Activated CD8-positive, alpha-beta memory T cell treated with anti-CD3 and anti-CD28 coated beads, Interleukin-2, amount 50 U/mL, for 1 hour (primary cell): ENCODE results near the gene PDE1C.

Source experiments
- DNase-seq: peaks from one replicate; pipeline ENCODE4 v3.0.0-alpha.2; 2020; ENCODE audit errors: extremely low read depth

Gene PDE1C

GRCh38 chr7:31775556-31775955 lies 294.7 kb downstream of the PDE1C start:
- DNase-seq: no peak

DNA sequence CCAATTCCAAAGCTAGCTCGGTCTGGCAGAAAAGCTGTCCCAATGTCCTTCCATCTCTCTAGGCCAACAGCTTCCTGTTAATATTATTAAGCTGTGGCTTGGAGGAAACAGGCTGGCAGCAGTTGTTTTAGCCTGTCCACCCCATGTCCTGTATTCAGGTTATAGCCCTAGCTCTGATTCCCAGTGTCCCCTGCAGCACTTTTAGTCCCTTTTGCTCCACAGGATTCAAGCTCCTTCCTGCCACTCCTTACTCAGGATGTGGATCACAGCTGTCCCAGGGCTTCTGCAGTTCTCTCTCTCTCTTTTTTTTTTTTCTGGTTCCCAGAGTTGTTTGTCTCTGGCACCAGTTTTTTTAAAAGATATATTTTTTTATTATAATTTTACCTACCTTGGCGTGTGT lies 298.0 kb downstream of the PDE1C start:
- DNase-seq: no peak

GRCh38 chr7:31767686-31768358 lies 302.4 kb downstream of the PDE1C start:
- no peak for DNase-seq

DNA sequence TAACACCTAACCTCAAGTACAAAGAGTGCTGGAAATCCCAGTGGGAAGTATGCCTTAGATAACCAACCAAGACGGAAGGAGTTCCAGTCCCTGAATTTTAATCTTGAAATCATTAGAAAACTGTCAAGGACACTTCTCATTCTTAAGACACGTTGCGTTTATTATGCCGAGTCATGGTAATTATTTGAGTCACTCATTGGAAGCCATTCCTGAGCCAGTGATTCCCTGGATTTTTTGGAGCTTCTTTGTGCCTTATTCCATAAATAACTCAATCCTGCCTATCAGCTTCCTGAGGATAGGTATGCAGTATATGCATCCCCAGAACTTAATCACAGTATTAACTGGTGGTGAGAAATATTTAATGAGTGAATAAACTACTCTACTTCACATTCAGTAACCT lies 305.7 kb downstream of the PDE1C start:
- DNase-seq: no peak

- no peak for DNase-seq
Observed at GRCh38 chr7:31763548-31763947, 306.7 kb downstream of the PDE1C start.

DNA sequence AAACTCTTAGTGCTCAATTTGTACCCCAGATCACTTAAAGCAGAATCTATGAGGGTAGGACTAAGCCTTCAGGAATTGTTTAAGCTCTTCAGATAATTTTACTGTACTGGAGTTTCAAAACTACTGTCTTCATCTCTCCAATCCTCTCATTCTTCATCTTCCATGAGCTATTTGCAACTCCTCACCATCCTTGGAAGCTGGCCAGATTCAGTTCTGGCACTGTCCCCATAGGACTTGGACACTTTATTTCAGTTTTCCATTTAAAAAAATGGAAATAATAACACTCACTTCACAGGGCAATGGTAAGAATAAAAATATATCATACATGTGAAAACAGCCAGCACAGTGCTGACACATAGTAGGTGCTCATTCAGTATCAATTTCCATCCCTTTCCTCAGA lies 308.6 kb downstream of the PDE1C start:
- DNase-seq: no peak

- DNase-seq: no peak
Observed at GRCh38 chr7:31758755-31759154, 311.5 kb downstream of the PDE1C start.

DNA sequence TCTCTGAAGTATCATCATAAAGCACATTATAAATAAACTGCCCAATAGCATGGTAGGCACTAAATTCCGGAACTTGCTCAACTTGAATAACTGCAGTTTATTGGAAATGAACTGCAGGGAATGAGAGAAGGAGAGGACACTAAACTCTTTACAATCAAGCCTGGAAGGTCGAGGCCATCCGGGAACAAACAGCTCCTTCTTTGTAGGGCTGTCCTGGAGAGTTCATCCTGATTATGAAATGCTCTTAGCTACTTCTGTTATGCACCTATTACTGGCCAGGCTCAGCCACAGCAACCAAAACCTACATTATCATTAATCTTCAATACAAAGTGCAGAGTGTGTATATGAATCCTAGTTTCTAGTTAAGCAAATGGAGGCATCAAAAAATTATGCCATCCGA lies 318.5 kb downstream of the PDE1C start:
- no peak for DNase-seq

DNA sequence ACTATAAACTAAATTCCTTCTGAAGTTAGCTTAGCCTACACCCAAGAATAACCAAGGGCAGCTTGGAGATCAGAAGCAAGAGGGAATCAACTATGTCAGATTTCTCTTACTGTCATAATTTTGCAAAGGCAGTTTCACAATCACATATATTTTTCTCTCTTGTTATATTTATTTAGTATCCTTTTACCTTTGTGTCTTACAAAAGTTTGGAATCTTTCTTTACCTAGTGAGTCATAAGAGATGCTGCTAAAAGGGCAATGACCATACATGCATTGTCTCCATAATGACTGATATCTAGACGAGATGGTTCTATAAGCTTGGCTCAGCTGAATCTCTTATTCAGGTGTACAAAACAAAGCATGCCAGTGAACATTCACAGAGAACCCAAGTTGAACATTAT lies 322.1 kb downstream of the PDE1C start:
- no peak for DNase-seq

- no peak for DNase-seq
Observed at GRCh38 chr7:31747553-31747952, 322.7 kb downstream of the PDE1C start.

- no peak for DNase-seq
Observed at GRCh38 chr7:31744294-31744874, 325.8 kb downstream of the PDE1C start.

- DNase-seq: no peak
Observed at GRCh38 chr7:31741852-31742251, 328.4 kb downstream of the PDE1C start.

DNA sequence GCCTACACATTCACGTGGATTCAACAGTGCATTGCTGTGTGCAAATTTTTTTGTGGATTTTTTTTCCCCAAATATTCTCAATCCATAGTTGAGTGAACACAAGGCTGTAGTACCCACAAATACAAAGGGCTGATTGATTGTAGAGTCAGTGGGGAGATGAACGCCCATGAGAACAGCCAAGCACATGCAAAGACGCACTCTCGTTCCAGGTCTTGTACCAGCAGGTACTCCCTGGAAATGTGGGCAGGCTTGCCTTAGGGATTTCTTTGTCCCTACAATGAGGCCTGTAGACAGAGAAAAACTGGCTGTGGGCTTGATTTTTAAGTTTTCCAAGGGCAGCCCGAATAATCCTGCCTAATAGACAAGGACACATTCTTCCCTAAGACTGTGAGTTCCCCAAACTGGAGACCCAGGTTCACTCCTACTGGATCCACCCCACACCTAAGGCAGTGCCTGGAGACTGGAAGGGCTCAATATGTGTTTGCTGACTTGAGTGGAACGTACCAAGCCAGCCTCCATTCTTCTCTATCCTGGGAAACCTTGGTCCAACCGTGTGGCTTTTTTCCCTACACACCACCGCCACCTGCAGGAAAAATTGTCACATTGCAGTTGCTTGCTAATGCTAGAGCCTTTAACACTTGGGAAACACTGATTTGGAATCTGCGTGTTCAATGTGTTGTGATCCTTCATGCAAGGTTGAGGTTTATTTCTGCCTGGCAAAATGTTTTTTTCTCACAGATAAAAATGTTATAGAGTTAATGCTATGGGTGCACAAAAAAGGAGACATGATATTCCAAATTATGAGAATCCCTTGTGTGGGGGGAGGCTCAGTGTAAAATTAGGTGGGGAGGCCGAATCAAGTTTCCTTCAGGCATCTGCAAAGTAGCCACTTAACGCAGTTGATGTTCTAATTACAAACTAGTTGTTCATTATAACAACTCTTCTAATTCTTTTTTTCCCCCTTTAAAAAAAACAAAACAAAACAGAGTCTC lies 333.9 kb downstream of the PDE1C start:
- DNase-seq: no peak

- DNase-seq: no peak
Observed at GRCh38 chr7:31734456-31734855, 335.8 kb downstream of the PDE1C start.

DNA sequence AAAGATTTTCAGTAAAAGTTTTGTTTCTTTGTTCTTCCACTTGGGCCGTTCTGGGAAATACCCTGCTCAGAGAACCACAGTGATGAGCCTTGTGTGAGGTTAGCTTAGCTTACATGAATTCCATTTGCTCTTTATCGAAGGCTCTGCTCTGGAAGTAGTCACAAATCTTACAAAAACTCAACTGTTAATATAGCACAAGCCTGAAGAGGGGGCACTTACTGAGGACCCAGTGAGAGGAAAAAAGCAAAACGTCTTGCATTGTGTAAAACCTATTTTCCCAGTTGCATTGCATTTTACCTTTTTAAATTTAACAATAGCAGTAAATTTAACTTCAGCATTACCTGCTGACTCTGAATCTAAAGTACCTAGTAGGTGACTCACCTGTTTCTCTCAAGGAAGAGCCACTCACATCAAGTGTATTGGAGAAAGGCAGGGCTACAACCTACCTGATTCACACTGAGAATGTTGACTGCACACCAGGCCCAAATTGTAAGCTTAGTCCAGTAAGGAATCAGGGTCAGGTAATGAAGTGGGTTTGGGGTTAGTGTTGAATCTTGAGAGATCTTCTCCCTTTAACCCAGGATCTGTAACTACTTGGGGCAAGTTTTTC lies 340.9 kb downstream of the PDE1C start:
- DNase-seq: no peak

DNA sequence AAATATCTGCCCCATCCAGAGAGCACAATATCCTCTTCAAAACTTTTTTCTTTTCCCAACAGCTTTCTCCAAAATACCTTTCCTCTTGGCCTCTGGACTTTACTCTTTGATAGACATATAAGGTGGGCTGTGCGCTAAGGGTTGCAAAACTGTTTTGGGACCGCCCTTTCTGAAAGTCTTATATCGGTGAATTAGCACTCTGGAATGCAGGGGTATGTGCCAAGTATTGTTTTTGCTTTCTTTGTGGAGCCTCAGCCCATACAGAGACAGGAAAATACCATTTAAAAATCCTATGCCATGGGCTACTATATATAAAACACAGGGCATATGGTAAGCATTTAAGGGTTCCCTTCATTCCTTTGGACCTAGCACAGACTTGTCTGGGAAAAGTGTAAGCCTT lies 345.5 kb downstream of the PDE1C start:
- DNase-seq: no peak

DNA sequence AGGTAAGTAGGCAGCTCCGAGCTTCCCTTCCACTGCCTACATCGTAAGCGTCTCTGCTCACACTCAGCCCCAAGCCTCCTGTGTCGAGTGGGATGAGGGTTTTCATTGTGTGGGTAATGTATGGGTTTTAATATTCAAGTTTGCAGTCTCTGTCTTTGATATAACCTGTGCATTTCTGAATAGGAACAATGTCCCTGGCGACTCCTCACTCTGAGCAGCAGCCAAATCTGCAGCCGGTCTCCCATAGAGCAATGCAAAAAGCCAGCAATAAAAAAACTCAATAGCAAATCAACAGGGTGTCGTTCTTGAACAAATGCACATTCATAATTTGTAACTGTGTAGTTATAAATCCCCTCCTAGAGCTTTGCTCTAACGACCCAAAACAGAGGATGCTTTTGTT lies 349.8 kb downstream of the PDE1C start:
- no peak for DNase-seq

DNA sequence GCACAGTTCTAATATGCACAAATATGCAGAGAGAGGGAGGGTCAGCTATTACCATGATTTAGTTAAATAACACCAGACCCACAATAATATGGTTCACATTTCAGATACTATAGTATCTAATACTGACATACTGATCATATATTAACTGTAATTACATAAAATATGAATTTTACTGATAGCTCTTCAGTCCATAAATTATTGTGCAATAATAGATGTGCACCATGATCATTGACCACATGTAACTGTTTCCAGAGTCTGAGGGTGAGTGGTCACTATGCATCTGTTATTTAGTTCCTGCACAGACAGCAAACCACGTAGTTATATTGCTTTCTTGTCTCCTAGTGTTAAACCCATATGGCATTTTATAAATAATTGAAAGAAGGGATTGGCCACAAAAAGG lies 353.9 kb downstream of the PDE1C start:
- no peak for DNase-seq

DNA sequence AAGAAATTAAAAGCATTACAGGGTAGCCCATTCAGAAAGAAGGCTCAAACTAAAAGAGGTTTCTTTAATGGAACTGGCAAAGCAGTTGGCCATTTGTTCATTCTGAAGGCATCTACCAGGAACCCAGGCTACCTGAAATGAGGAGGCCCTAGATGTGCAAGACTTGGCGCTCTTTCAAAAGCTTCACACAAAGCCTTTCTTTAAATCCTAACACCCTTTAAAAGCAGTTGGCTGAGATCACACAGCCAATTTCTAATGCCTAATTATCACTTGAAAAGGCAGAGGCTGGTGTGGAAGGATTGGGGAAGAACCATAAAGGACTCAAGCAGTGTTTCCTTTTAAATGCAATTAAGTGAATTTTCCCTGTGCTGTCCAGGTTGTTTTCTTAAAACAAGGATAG lies 360.0 kb downstream of the PDE1C start:
- DNase-seq: no peak

- no peak for DNase-seq
Observed at GRCh38 chr7:31707089-31707488, 363.1 kb downstream of the PDE1C start.

DNA sequence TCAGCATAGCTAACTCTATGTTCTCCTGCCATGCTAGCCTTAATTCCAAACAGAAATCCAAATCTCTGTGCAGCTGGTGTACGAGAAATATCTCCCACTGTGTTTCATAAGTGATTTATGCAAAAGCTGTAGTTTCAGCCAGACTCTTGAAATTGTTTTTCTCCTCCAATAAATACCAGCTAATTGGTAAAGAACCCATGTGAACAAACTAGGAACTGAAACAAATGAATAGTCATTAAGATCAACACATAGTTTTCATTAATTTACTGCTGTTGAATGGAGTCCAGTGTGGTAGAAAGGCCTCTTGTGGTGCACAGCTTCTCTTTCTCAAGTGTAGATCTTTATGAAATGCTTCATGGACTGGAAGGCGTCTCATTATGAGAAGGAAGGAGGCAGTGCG lies 364.8 kb downstream of the PDE1C start:
- DNase-seq: no peak

DNA sequence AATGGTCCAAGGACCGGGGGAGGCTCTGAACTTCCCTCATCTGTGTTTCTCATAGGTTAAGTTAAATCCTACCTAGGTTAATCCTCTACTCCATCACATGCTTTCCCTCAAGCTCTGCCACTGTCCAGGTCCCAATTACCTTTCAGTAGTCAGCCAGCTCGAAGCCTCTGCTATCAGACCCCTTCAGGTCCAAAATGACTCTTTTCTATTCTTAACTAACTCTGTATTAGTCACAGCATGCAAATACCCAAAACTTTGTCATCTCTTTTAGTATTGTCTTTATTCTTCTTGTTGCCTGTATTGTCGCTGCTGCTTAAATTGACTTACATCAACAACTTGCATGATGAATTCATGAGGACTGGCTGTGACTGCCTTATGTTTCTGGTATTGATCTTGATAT lies 367.9 kb downstream of the PDE1C start:
- no peak for DNase-seq
